T-helper 2 cell treated with Interferon-gamma antibody and Interleukin-4, amounts not matched to agents 5 μg/mL and 100 μg/mL, for 36 hours (primary cell): ENCODE data around the gene MAPRE3.

Experiments used
- DNase-seq: peaks from one replicate; pipeline ENCODE4 v3.0.0; 2021; ENCODE audit warnings: low spot score
- H3K27ac Mint-ChIP-seq: one replicate; pipeline ENCODE4 v1.8.0; 2021; ENCODE audit warnings: mild to moderate bottlenecking, mixed read lengths
- H3K27me3 Mint-ChIP-seq: one replicate; pipeline ENCODE4 v1.8.0; 2021; ENCODE audit warnings: low read depth, mixed read lengths
- H3K36me3 Mint-ChIP-seq: one replicate; pipeline ENCODE4 v1.8.0; 2021; ENCODE audit warnings: low read depth, mixed read lengths
- H3K4me1 Mint-ChIP-seq: one replicate; pipeline ENCODE4 v1.8.0; 2021; ENCODE audit warnings: low read depth, mixed read lengths
- H3K4me3 Mint-ChIP-seq: one replicate; pipeline ENCODE4 v1.8.0; 2022; ENCODE audit warnings: mild to moderate bottlenecking, moderate library complexity, mixed read lengths
- H3K9me3 Mint-ChIP-seq: one replicate; pipeline ENCODE4 v1.8.0; 2021; ENCODE audit warnings: mixed read lengths

Gene MAPRE3

DNA sequence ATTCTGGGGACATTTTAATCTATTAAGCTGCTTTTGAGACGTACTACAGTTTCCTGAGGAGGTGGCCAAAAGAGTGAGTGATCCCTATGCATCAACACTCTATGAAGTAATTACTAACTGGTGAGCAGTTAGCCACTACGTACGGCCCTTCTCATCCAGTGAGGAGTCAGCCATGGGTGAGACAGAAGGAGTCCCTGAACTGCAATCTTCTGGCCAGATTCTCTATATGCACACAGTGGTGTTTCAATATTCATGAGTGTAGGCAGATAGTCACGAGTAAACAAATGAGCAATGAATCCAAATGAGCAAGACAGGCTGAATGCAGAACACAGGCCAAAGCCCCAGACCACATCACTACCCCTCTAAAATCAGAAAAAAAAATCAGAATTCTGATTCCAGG is 32.6 kb downstream of the MAPRE3 start:
- DNase-seq, result no peak
- H3K36me3 Mint-ChIP-seq, result no peaks in the 10 kb centered on the region
- H3K27ac Mint-ChIP-seq, result no peak overlapping the region
- H3K27me3 Mint-ChIP-seq, result peaks cover 22% of the 10 kb centered on the region
- H3K4me1 Mint-ChIP-seq, result no peaks in the 10 kb centered on the region
- H3K4me3 Mint-ChIP-seq, result no peak overlapping the region
- H3K9me3 Mint-ChIP-seq, result no peaks in the 10 kb centered on the region

DNA sequence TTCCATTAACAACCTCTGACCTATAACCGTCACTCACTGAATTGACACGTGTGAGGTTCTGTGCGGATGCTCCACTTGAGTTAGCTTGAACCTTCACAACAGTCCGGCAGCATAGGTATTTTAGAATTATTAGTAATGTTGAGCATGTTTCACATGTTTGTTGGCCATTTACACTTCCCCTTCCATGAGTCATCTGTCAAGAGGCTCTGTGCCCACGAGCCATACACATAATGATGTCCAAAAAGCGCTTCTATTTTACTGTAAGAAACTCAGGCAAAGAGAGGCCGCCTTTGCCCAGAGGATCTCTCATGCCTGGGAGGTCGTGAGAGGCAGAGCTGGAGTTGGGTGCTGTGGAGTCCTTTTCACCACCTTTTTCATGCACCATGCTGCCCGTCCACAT is 33.4 kb downstream of the MAPRE3 start:
- no peaks in the 10 kb centered on the region for H3K4me1 Mint-ChIP-seq
- no peaks in the 10 kb centered on the region for H3K9me3 Mint-ChIP-seq
- H3K27me3 Mint-ChIP-seq, result peaks cover 24% of the 10 kb centered on the region
- no peak overlapping the region for H3K4me3 Mint-ChIP-seq
- no peak for DNase-seq
- no peaks in the 10 kb centered on the region for H3K36me3 Mint-ChIP-seq
- no peak overlapping the region for H3K27ac Mint-ChIP-seq

DNA sequence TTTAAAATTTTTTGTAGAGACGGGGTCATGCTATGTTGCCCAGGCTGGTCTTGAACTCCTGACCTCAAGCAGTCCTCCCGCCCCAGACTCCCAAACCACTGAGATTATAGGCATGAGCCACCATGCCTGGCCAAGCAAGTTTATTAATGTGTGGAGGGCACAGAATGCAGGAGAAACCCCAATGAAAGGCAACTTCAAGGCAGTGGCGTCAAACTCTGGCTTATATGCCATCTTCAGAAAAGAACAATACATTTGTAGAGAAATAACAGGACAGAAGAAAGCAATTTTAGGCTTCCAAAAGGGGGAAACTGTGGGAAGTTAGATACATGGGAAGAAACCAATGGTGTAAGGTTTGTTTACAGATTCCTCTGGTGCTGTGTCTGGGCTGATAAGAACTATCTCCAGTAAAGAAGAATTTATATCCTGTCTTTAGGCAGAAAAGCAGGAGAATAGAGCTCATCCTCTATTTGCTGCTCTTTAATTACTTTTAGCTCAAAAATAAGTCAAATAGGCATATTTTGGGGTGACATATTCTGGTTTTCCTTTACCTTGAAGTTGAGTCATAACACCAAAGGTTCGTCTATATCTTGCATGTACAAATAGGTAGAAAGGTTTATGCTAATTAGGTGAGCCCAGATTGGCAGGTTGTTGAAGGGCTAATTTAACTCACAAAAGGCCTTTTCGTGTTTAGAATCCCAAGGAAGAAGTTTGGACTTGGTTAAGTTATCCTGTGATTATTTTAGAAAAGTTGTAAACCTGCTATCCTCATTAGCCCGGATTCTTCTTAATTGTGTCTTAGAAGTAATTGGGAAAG is 36.4 kb downstream of the MAPRE3 start:
- peaks cover 18% of the 10 kb centered on the region for H3K27me3 Mint-ChIP-seq
- no peak for DNase-seq
- H3K27ac Mint-ChIP-seq, result no peak overlapping the region
- peaks cover 14% of the 10 kb centered on the region for H3K4me1 Mint-ChIP-seq
- no peaks in the 10 kb centered on the region for H3K9me3 Mint-ChIP-seq
- no peak overlapping the region for H3K4me3 Mint-ChIP-seq
- H3K36me3 Mint-ChIP-seq, result no peaks in the 10 kb centered on the region

DNA sequence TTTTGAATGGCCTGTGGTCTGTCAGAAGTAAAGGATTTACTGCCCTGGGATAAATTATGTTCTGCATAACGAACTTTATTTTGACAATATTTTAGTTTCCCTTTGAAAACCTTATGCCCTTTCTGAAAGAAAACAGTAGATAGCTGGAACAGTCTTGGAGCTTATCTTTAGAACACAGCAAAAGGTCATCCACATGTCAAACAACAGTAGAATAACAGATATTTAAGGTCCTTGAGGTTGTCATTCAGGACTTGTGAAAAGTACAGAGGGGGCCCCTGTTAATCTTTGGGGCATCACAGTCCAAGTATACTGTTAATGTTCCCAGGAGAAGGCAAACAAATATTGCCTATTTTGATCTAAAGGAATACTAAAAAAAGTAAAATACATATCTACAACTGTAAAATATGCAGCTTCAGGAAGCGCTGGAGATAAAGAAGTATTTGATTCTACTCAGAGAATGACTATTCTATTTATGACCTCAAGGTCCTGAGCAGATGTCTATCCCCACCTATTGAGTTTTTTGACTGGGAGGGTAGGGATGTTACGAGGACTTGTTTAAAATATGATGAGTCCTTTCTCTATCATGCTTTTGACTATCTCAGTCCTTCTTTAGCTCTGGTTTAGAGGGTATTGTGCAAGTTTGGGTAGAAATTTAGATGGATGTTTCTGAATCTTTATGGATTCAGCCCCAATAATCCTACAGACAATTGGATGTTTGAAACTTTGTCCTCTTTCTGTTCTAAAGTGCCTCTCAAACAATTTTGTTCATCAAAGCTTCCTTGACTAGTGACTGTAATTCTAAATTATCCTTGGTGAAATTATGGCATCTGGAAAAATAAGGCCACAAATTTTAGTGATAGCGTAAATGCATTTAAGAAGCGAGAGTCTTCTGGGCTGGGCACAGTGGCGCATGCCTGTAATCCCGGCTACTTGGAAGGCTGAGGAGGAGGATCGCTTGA is 37.3 kb downstream of the MAPRE3 start:
- no peak for DNase-seq
- H3K27ac Mint-ChIP-seq, result no peak overlapping the region
- H3K4me1 Mint-ChIP-seq, result peaks cover 14% of the 10 kb centered on the region
- H3K36me3 Mint-ChIP-seq, result no peaks in the 10 kb centered on the region
- peaks cover 17% of the 10 kb centered on the region for H3K27me3 Mint-ChIP-seq
- H3K4me3 Mint-ChIP-seq, result no peak overlapping the region
- H3K9me3 Mint-ChIP-seq, result no peaks in the 10 kb centered on the region

DNA sequence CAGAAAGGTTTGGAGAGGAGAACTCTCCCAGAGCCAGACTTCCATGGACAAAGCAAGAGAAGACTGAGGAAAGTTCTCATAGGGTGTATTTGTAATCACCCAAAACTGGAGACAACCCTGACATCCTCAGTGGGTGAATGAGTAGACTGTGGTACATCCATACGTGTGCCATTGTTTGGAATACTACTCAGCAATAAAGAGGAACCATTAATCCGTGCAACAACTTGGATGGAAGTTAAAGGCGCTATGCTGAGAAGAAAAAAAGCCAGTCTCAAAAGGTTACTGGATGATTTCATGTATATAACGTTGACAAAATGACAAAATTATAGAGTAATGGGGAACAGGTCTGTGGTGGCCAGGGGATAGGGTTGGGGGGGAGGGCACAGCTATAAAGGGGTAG is 38.2 kb downstream of the MAPRE3 start:
- H3K36me3 Mint-ChIP-seq, result no peaks in the 10 kb centered on the region
- H3K9me3 Mint-ChIP-seq, result no peaks in the 10 kb centered on the region
- no peak overlapping the region for H3K4me3 Mint-ChIP-seq
- H3K27ac Mint-ChIP-seq, result no peak overlapping the region
- H3K4me1 Mint-ChIP-seq, result peaks cover 14% of the 10 kb centered on the region
- peaks cover 17% of the 10 kb centered on the region for H3K27me3 Mint-ChIP-seq
- no peak for DNase-seq

DNA sequence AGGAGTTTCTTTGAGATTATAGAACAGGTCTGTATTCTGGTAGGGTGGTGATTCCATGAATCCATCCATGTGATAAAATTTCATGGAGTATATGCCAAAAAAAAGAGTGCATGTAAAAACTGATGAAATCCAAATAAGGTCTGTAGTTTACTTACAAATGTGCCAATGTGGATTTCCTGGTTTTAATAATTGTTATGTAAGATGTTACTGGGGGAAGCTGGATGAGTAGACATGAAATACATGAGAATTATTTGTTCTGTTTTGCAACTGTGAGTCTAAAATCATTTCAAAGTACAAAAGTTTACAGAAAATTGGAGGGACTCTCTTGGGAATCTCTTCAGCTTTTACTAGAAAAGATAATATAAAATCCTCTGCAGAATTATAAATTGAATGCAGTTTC is 38.6 kb downstream of the MAPRE3 start:
- Mint-ChIP-seq H3K27ac (no peak overlapping the region), H3K9me3 (no peaks in the 10 kb centered on the region), H3K4me3 (no peak overlapping the region), H3K4me1 (peaks cover 14% of the 10 kb centered on the region), H3K36me3 (no peaks in the 10 kb centered on the region), H3K27me3 (peaks cover 17% of the 10 kb centered on the region)
- DNase-seq, result no peak

DNA sequence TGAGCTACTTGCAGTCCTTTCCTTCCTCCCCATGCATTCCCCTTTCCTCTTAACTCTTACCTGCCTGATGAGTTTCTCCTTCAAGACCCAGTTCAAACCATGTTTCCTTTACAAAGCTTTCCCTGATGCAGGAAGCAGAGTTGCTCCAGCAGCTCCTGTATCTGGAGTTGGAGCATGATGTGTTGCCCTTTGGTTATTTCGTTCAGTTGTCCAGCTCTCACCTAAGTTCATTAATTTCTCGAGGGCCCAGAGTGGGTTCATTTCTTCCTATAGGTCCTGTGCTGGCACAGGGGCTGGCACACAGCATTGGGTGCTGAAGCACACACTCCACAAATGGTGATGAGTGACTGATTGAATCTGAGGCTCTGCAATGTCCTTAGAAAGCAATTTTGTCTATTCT is 39.3 kb downstream of the MAPRE3 start:
- Mint-ChIP-seq H3K4me1 (peaks cover 14% of the 10 kb centered on the region), H3K4me3 (no peak overlapping the region), H3K9me3 (no peaks in the 10 kb centered on the region), H3K27ac (no peak overlapping the region), H3K27me3 (peaks cover 17% of the 10 kb centered on the region), H3K36me3 (no peaks in the 10 kb centered on the region)
- no peak for DNase-seq

DNA sequence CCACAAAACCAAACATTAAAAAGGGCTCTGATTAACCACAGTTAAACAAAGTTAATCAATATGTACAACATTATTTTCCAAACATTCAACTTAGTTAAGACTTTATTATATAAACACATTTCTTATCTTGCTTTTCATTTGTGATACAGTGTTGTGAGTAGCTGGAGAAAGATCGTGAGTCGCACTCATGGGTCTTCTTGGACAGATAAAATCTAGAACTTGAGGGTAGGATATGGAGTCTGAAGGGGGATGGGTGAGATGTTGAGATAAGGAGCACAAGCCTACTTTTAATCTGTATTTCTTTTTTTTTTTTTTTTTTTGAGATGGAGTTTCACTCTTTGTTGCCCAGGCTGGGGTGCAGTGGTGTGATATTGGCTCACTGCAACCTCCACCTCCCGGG is 39.7 kb downstream of the MAPRE3 start:
- Mint-ChIP-seq H3K27ac (no peak overlapping the region), H3K4me3 (no peak overlapping the region), H3K4me1 (peaks cover 14% of the 10 kb centered on the region), H3K36me3 (no peaks in the 10 kb centered on the region), H3K9me3 (no peaks in the 10 kb centered on the region), H3K27me3 (peaks cover 17% of the 10 kb centered on the region)
- no peak for DNase-seq

DNA sequence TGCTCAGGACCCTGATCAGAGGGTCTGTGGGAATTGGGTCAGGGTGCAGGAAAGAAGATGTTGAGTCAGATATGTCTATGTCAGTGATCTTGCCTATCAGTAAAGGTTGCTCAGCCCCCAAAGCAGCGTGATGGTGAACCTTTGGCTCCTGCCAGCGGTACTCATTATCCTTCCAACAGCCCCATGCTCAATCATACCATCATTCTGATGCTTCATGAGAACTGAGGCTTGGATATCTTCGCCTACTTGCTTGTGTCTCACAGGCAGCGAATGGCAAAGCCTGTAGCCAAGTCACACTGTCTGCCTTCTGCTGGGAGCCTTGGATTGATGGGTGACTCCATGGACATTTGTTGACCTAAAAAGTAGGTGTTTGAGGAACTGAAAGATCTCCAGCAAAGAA is 43.3 kb downstream of the MAPRE3 start:
- Mint-ChIP-seq H3K27ac (no peak overlapping the region), H3K9me3 (no peaks in the 10 kb centered on the region), H3K4me3 (no peak overlapping the region), H3K27me3 (peaks cover 4% of the 10 kb centered on the region), H3K4me1 (peaks cover 18% of the 10 kb centered on the region), H3K36me3 (no peaks in the 10 kb centered on the region)
- DNase-seq, result no peak

DNA sequence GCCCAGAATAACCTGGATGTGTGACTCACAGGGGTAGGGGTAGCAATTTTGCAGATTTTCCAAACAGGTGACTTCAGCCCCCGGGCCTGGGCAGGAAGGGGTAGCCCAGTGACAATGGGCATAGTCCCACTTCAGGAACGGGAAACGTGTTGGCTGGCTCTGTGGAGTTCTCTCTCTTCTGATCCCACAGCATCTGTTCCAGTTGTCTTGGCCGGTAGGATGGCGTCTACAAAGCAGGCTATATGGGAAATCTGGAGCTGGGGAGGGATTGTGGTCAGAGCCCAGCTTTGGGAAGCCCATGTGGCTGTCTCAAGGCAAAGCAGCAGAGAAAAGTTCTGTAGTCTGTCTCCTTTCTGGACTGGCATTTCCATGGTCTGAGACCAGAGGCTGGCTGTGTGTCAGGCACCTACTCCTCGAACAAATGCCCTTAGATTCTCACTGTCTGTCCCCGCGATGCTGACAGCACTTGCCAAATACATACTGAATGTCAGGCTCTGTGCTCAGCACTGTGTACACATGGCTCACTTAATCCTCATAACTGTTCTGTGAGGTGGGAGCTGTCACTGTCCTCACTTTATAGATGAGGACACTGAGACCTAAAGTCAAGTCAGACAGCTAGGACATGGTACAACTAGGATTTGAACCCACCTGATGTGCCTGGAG is 44.5 kb downstream of the MAPRE3 start:
- H3K27ac Mint-ChIP-seq, result no peak overlapping the region
- H3K36me3 Mint-ChIP-seq, result no peaks in the 10 kb centered on the region

DNA sequence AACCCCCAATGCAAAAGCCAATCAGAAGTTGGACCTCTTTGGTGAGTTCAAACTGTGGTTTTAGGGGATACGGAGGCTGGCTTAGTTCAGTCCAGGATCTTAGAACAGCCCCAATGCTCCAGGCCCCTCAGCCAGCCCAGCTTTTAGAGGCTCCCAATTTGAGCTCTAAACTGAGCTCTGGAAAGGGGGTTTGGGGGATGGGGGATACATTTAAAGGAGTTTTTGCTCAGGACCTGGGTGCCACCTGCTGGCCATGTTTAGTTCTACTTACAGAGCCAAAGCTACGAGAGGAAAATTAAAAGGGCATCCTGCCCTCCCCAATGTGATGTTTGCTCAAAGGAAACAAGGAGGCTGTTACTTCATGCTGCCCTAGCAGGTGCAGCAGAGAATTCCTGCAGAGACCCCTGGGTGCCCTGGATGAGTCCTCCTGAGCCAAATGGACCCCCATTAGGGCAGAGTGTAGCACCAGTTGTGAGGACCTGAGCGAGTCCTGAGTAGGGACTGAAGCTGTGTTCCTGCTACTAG is 46.4 kb downstream of the MAPRE3 start:
- Mint-ChIP-seq H3K4me3 (no peak overlapping the region), H3K36me3 (no peaks in the 10 kb centered on the region)
- no peak for DNase-seq

More for the DNA sequence above, 44.5 kb downstream of the MAPRE3 start:
- DNase-seq, result no peak
- Mint-ChIP-seq H3K27me3 (no peaks in the 10 kb centered on the region), H3K9me3 (no peaks in the 10 kb centered on the region), H3K4me1 (peaks cover 14% of the 10 kb centered on the region), H3K4me3 (no peak overlapping the region)

DNA sequence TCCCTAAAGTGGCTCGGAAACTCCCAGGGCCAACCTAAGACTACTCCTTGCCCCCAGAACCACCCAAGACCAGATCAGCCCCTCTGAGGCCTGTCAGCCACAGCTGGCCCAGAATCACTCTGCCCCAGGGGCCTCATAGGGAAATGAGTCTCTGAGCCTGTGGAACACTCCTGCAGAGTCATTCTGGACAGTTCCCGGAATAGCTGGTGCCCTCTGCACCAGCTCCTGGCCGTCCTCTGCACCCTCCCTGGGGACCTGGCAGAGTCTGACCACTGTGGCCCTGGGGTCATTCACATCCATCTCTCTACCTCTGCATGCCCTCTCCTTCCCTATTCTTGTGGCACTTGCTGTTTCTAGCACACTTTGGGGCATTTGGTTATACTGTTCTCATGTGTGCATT is 47.7 kb downstream of the MAPRE3 start:
- Mint-ChIP-seq H3K27ac (no peak overlapping the region), H3K27me3 (no peaks in the 10 kb centered on the region), H3K36me3 (no peaks in the 10 kb centered on the region), H3K9me3 (no peaks in the 10 kb centered on the region), H3K4me1 (peaks cover 4% of the 10 kb centered on the region), H3K4me3 (no peak overlapping the region)
- DNase-seq, result no peak

More for the DNA sequence above, 46.4 kb downstream of the MAPRE3 start:
- Mint-ChIP-seq H3K27ac (no peak overlapping the region), H3K9me3 (no peaks in the 10 kb centered on the region), H3K27me3 (no peaks in the 10 kb centered on the region), H3K4me1 (peaks cover 4% of the 10 kb centered on the region)

DNA sequence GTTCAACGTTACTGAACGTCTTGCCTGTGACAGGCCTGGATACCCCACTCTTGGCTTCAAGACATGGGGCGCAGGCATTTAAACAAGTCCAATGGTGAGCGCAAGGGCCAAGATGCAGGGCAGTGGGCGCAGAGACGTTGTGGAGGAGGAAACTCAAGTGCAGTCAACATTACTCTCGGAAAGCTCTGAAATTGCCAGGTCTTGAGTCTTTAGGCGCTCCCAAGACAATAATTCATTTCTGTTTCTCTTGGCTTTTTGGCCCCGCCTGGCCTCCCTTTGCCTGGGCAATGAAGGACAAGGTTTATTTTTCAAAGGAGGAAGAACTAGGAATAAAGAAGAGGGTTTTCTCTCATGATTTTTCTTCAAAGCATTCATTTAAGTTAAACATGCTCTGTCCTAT is 49.0 kb downstream of the MAPRE3 start:
- Mint-ChIP-seq H3K36me3 (no peaks in the 10 kb centered on the region), H3K4me1 (peaks cover 4% of the 10 kb centered on the region)

More for the DNA sequence above, 49.0 kb downstream of the MAPRE3 start:
- no peak for DNase-seq
- no peaks in the 10 kb centered on the region for H3K27me3 Mint-ChIP-seq
- no peak overlapping the region for H3K4me3 Mint-ChIP-seq
- H3K27ac Mint-ChIP-seq, result no peak overlapping the region
- no peaks in the 10 kb centered on the region for H3K9me3 Mint-ChIP-seq
